GM12878 (cell line): Measurements from ENCODE around the gene ZNF814. TPM values are rescaled to one million over a fixed set of nuclear protein-coding genes. Genes with fewer than 3 reads are reported as not detected.

ENCODE experiments used
- ASH2L ChIP-seq: fragments of 300-600, 200-600 bp; sonication (generic); IDR thresholded peaks from 2 replicates; pipeline ENCODE4 v1.6.1; 2017; ENCODE audit warnings: low read depth, mild to moderate bottlenecking, borderline replicate concordance
- ATF7 ChIP-seq: fragments of 450-650 bp; IDR thresholded peaks from 2 replicates; pipeline ENCODE4 v1.6.1; 2016; ENCODE audit warnings: low read depth, mild to moderate bottlenecking
- BCL11A ChIP-seq: IDR thresholded peaks from 2 replicates; pipeline ENCODE4 v1.6.1; 2011; ENCODE audit warnings: low read depth, low read length
- BRCA1 ChIP-seq: IDR thresholded peaks from 2 replicates; pipeline ENCODE4 v1.6.1; 2011; ENCODE audit warnings: low read depth, low read length, improper control_type of control experiment
- DPF2 ChIP-seq: fragments of 450-650 bp; IDR thresholded peaks from 2 replicates; pipeline ENCODE4 v1.6.1; 2017; ENCODE audit warnings: mild to moderate bottlenecking
- FOXK2 ChIP-seq: fragments of 450-650 bp; IDR thresholded peaks from 2 replicates; pipeline ENCODE4 v1.6.1; 2017; ENCODE audit warnings: mild to moderate bottlenecking, moderate library complexity
- GABPA ChIP-seq: IDR thresholded peaks from 2 replicates; pipeline ENCODE4 v1.6.1; 2014; ENCODE audit warnings: antibody characterized with exemption, low read depth, mild to moderate bottlenecking, inconsistent platforms
- IKZF1 ChIP-seq: fragments of 450-650 bp; conservative IDR thresholded peaks from 2 replicates; pipeline ENCODE4 v1.6.1; 2017; ENCODE audit warnings: antibody characterized with exemption, mild to moderate bottlenecking
- MEF2B ChIP-seq: fragments of 450-650 bp; IDR thresholded peaks from 2 replicates; pipeline ENCODE4 v1.6.1; 2018; ENCODE audit warnings: mild to moderate bottlenecking, moderate library complexity; ENCODE audit not compliant: partially characterized antibody, poor library complexity, severe bottlenecking
- MYC ChIP-seq: IDR thresholded peaks from 2 replicates; pipeline ENCODE4 v1.6.1; 2011; ENCODE audit warnings: mild to moderate bottlenecking, low read length, moderate library complexity, inconsistent platforms; ENCODE audit not compliant: insufficient read depth, insufficient replicate concordance, insufficient read length, severe bottlenecking
- RBBP5 ChIP-seq: fragments of 200-600 bp; sonication (generic); conservative IDR thresholded peaks from 2 replicates; pipeline ENCODE4 v1.6.1; 2016
- RCOR1 ChIP-seq: conservative IDR thresholded peaks from 2 replicates; pipeline ENCODE4 v1.6.1; 2012; ENCODE audit warnings: low read depth, low read length, improper control_type of control experiment
- RELA ChIP-seq: fragments of 450-650 bp; IDR thresholded peaks from 2 replicates; pipeline ENCODE4 v1.8.0; 2014; ENCODE audit warnings: borderline replicate concordance; ENCODE audit not compliant: partially characterized antibody
- REST ChIP-seq: IDR thresholded peaks from 2 replicates; pipeline ENCODE4 v1.6.1; 2012; ENCODE audit warnings: mild to moderate bottlenecking, low read depth, low read length
- SMAD1 ChIP-seq: fragments of 450-650 bp; IDR thresholded peaks from 2 replicates; pipeline ENCODE4 v1.6.1; 2018; ENCODE audit warnings: mild to moderate bottlenecking, low read depth; ENCODE audit not compliant: partially characterized antibody
- SMAD5 ChIP-seq: IDR thresholded peaks from 2 replicates; pipeline ENCODE4 v1.6.1; 2016; ENCODE audit warnings: antibody characterized with exemption, low read depth
- STAT1 ChIP-seq: fragments of 450-650 bp; conservative IDR thresholded peaks from 2 replicates; pipeline ENCODE4 v1.6.1; 2014; ENCODE audit warnings: antibody characterized with exemption, mild to moderate bottlenecking
- ZBED1 ChIP-seq: IDR thresholded peaks from 2 replicates; pipeline ENCODE4 v1.6.1; 2016; ENCODE audit warnings: borderline replicate concordance
- ZBTB11 ChIP-seq: fragments of 450-650 bp; formaldehyde crosslinking; IDR thresholded peaks from 2 replicates; pipeline ENCODE4 v1.5.0; 2022; ENCODE audit warnings: mild to moderate bottlenecking, missing genetic modification characterization
- ZNF274 ChIP-seq: IDR thresholded peaks from one replicate; pipeline ENCODE4 v1.8.0; 2011; ENCODE audit not compliant: insufficient read length, insufficient read depth
- polyA plus RNA-seq, 11 experiments: library from polyadenylated mRNA; depleted of rRNA in 4 of 11; unstranded in 6 of 11; stranded (reverse) in 5 of 11; fragments of >200 nt; fragmentation: Nextera tagmentation in 4 of 11; fragmentation: Illumina TruSeq in 1 of 11; extraction: Ambion mirVana in 4 of 11; extraction: Trizol in 1 of 11; gene quantifications; 1 replicate in 1 of 11; 2 replicates in 10 of 11; pipeline versions ENCODE4 v1.2.1 to v1.2.3, GENCODE V29; 2011 to 2016; ENCODE audit warnings: inconsistent platforms in 2 of 11, missing spikeins in 2 of 11, low read depth in 1 of 11
- total RNA-seq, 4 experiments: library from RNA; depleted of rRNA in 3 of 4; stranded (reverse); fragments of >200 nt in 3 of 4; fragmentation: Illumina TruSeq in 1 of 4; extraction: Trizol in 1 of 4; gene quantifications; 2 replicates each; pipeline versions ENCODE4 v1.2.1 to v1.2.3, GENCODE V29; 2013 to 2021
- TF ChIP-seq, protein P1 (sequence below): fragments of 150-350 bp; IDR thresholded peaks from 2 replicates; pipeline ENCODE4 v1.6.1; 2016; ENCODE audit warnings: low read depth, low read length

The ZNF814 gene
- total and polyA plus RNA-seq, 10 of the 15 experiments (the other 5 are each of a cell fraction or from before 2014, with no cell fraction given), result 10.9 to 31.0 (median 21.6) TPM

DNA sequence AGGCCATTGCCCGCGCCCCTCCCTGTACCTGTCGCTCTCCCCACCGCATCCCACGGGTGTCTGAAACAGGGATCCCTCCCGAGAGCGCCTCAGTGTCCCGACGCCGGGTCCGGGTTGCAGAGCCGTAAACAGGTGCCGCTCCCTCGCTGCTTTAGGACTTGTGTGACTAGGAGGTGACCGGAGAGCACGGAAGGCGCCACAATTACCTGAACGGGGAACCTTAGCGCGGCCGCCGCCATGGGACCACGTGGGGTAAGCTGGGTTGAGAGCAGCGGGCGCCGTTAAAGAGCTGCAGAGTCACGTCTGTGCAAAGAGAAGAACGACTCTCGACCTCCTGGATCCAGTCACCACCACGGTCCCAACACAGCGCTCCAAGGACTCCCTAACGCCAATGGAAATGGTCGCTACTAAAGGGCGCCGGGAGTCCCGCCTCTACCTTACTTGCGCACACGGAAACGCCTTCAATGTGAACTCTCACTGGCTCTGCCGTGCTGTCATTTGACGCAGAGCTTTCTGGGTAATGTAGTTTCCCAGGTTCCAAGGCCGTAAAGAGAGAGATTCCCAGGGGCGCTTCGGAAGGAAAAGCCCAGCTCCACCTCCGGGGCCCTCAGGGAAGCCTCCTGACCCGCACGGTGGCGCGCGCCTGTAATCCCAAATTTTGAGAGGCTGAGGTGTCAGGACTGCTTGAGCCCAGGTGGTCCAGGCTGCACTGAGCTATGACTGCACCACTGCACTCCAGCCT is 74.2 kb downstream of the ZNF814 start, which contains the start of gene ZNF552 (continued):
- TF ChIP-seq, protein P1, sequence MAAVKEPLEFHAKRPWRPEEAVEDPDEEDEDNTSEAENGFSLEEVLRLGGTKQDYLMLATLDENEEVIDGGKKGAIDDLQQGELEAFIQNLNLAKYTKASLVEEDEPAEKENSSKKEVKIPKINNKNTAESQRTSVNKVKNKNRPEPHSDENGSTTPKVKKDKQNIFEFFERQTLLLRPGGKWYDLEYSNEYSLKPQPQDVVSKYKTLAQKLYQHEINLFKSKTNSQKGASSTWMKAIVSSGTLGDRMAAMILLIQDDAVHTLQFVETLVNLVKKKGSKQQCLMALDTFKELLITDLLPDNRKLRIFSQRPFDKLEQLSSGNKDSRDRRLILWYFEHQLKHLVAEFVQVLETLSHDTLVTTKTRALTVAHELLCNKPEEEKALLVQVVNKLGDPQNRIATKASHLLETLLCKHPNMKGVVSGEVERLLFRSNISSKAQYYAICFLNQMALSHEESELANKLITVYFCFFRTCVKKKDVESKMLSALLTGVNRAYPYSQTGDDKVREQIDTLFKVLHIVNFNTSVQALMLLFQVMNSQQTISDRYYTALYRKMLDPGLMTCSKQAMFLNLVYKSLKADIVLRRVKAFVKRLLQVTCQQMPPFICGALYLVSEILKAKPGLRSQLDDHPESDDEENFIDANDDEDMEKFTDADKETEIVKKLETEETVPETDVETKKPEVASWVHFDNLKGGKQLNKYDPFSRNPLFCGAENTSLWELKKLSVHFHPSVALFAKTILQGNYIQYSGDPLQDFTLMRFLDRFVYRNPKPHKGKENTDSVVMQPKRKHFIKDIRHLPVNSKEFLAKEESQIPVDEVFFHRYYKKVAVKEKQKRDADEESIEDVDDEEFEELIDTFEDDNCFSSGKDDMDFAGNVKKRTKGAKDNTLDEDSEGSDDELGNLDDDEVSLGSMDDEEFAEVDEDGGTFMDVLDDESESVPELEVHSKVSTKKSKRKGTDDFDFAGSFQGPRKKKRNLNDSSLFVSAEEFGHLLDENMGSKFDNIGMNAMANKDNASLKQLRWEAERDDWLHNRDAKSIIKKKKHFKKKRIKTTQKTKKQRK, result peak; percentile 60; the same call in 1 of the 2 replicates
- peak; percentile 73 for TF ChIP-seq RELA
- TF ChIP-seq SMAD5, result peak; percentile 69; the same call in 1 of the 2 replicates
- TF ChIP-seq IKZF1, result peak; percentile 92
- TF ChIP-seq DPF2, result peak; percentile 77; the same call in 1 of the 2 replicates
- no peak for TF ChIP-seq BCL11A
- peak; percentile 89 for TF ChIP-seq GABPA
- no peak for TF ChIP-seq MYC
- no peak for TF ChIP-seq ZNF274
- TF ChIP-seq ZBED1, result no peak
- no peak for TF ChIP-seq RBBP5
- peak; percentile 24 for TF ChIP-seq MEF2B
- no peak for TF ChIP-seq RCOR1
- no peak for TF ChIP-seq ZBTB11 (CRISPR knock-in tag)
- TF ChIP-seq BRCA1, result no peak
- peak; percentile 70; the same call in 1 of the 2 replicates for TF ChIP-seq STAT1
- TF ChIP-seq SMAD1, result no peak
- TF ChIP-seq ASH2L, result no peak
- peak; percentile 95 for TF ChIP-seq FOXK2
- TF ChIP-seq ATF7, result peak; percentile 97
- TF ChIP-seq REST, result no peak
